Measurements from ENCODE around the gene METTL8. TPM values are rescaled to one million over a fixed set of nuclear protein-coding genes. Genes with fewer than 3 reads are reported as not detected.

Gene METTL8
- total RNA-seq, 2 experiments from 2014 or later: 20.0 to 21.8 TPM

DNA sequence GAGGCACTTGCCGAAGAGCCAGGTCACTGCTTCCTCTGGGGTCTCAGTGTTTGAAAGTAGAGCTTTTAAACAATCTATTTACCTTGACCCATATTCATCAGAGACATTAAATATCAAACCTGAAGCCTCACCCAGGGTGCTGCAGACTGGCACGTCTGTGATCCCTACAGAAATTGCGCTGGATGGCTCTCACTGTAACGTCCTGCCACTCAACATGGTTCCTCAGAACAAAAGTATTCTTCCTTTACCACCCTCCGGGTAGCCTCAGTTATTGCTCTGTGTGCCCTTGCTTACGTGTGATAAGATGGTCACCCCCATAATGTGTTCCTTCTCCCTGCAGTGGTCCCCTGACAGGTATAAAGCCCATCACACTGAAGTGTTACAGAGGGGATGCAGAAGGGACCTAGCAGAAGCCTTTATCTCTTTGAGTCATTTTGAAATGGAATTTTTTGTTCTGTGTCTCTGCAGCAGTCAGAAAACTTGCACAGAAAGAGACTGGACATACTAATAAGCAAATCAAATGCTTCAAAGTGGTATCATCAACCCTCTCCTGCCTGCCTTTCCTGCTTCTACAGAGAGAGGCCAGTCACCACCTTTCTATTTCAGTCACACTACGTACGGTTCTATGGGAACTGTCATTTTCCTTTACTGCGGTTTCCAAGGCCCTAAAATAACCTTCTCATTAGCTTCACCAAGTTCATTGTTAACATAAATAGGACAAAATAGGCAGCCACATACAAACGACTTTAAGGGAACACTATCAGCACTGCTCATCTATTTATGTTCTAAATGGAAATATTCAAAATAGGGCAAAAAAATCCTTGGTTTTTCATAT is 86.8 kb downstream of the METTL8 start:
- no peak overlapping the region for H3K4me3 Mint-ChIP-seq
- peak overlapping the region; percentile 25 for H3K27ac Mint-ChIP-seq
- H3K36me3 Mint-ChIP-seq (ENCODE audit: low read depth): peaks cover 2% of the 10 kb centered on the region
- H3K9me3 Mint-ChIP-seq: peaks cover 4% of the 10 kb centered on the region
- ChIA-PET POLR2A (no interaction called here), CTCF (interaction anchor here (1.4 kb wide), 1 partner anchor 10 kb away, joined by 4 read pairs; no protein-coding TSS in a partner anchor)
- no peak for DNase-seq
- no peaks in the 10 kb centered on the region for H3K27me3 Mint-ChIP-seq
- peaks cover 15% of the 10 kb centered on the region for H3K4me1 Mint-ChIP-seq

GRCh38 chr2:171345971-171346722 is 87.6 kb downstream of the METTL8 start:
- peaks cover 18% of the 10 kb centered on the region for H3K4me1 Mint-ChIP-seq
- no peak overlapping the region for H3K4me3 Mint-ChIP-seq
- H3K36me3 Mint-ChIP-seq (ENCODE audit: low read depth): no peaks in the 10 kb centered on the region
- H3K9me3 Mint-ChIP-seq: peaks cover under 1% of the 10 kb centered on the region
- H3K27me3 Mint-ChIP-seq: no peaks in the 10 kb centered on the region
- no peak for DNase-seq
- no peak overlapping the region for H3K27ac Mint-ChIP-seq
- POLR2A ChIA-PET: no interaction called here
- CTCF ChIA-PET: interaction anchor here (0.6 to 1.5 kb wide), 3 partner anchors 11 to 45 kb away, joined by 3 read pairs; no protein-coding TSS in a partner anchor

GRCh38 chr2:171344182-171344581 is 89.6 kb downstream of the METTL8 start:
- ChIA-PET CTCF (no interaction called here), POLR2A (no interaction called here)
- no peak overlapping the region for H3K4me3 Mint-ChIP-seq
- H3K9me3 Mint-ChIP-seq: no peaks in the 10 kb centered on the region
- H3K27ac Mint-ChIP-seq: no peak overlapping the region
- no peaks in the 10 kb centered on the region for H3K27me3 Mint-ChIP-seq
- no peaks in the 10 kb centered on the region for H3K36me3 Mint-ChIP-seq (ENCODE audit: low read depth)
- DNase-seq: no peak
- peaks cover 18% of the 10 kb centered on the region for H3K4me1 Mint-ChIP-seq

DNA sequence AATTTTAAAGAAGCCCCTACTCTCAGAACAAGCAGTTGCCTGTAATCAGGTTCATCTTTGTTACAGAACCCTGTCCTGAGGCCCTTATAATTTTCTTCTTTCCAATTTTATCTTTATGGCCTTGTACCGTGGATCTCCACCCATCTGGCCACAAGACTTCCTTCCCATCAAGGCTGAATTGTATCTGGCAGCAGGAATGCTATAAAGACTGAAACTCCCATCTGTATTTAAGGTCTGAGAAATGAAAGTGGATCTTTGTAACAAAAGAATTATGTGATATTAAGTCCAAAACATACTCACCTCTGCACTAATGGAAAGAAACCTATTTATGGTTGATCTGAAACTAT is 91.8 kb downstream of the METTL8 start:
- H3K27ac Mint-ChIP-seq: no peak overlapping the region
- H3K4me3 Mint-ChIP-seq: no peak overlapping the region
- peaks cover under 1% of the 10 kb centered on the region for H3K36me3 Mint-ChIP-seq (ENCODE audit: low read depth)
- POLR2A ChIA-PET: no interaction called here
- H3K27me3 Mint-ChIP-seq: no peaks in the 10 kb centered on the region
- CTCF ChIA-PET: no interaction called here
- no peak for DNase-seq
- H3K9me3 Mint-ChIP-seq: no peaks in the 10 kb centered on the region
- H3K4me1 Mint-ChIP-seq: peaks cover 17% of the 10 kb centered on the region

GRCh38 chr2:171341394-171342066 is 92.3 kb downstream of the METTL8 start:
- Mint-ChIP-seq H3K27me3 (no peaks in the 10 kb centered on the region), H3K9me3 (no peaks in the 10 kb centered on the region), H3K4me3 (no peak overlapping the region), H3K36me3 (ENCODE audit: low read depth) (peaks cover 2% of the 10 kb centered on the region), H3K4me1 (peaks cover 16% of the 10 kb centered on the region), H3K27ac (no peak overlapping the region)
- ChIA-PET POLR2A (no interaction called here), CTCF (no interaction called here)
- no peak for DNase-seq

DNA sequence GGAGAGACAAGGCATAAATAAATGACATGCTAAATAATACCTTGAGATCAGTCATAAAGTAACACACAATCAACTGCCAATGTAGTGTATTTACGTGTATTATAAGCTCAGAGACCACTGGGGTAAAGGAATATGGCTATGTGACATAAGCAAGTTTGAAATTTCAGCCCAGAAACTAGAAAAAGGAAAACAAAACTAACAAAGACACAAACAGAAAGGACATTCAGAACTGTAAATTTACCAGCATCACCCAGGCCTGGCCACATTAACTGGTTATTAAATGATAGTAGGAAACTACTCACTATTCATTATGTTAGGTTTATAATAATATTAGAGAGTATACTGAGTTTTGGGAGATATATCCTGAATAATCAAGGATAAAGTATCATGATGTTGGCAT is 98.8 kb downstream of the METTL8 start:
- Mint-ChIP-seq H3K27me3 (no peaks in the 10 kb centered on the region), H3K4me3 (no peak overlapping the region), H3K9me3 (no peaks in the 10 kb centered on the region), H3K36me3 (ENCODE audit: low read depth) (peaks cover 5% of the 10 kb centered on the region), H3K4me1 (peaks cover 15% of the 10 kb centered on the region), H3K27ac (no peak overlapping the region)
- ChIA-PET POLR2A (no interaction called here), CTCF (interaction anchor here (0.6 to 2.0 kb wide), 4 partner anchors 11 to 1084 kb away, joined by 3 to 5 read pairs (median 3); no protein-coding TSS in a partner anchor)
- no peak for DNase-seq

DNA sequence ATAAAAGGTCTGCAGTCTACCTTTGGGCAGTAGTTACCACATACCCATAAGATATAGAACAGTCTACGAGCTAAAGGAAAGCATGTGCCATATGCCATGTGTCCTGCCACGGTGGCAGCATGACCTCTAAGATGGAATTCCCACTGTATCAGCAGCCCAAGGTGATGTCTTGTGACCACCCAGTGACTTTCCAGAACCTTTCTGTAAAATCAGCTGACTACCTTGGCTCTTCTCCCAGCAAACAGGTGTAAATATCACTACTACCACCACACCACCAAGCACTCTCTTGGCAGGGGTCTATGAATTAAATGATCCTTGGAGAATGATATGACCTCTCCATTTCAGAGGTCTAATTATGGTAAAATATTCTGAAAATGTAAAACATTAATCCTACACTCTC is 99.6 kb downstream of the METTL8 start:
- no peak overlapping the region for H3K27ac Mint-ChIP-seq
- peaks cover 15% of the 10 kb centered on the region for H3K4me1 Mint-ChIP-seq
- H3K4me3 Mint-ChIP-seq: no peak overlapping the region
- DNase-seq: no peak
- peaks cover 8% of the 10 kb centered on the region for H3K36me3 Mint-ChIP-seq (ENCODE audit: low read depth)
- no peaks in the 10 kb centered on the region for H3K27me3 Mint-ChIP-seq
- CTCF ChIA-PET: interaction anchor here (0.6 kb wide), 1 partner anchor 1084 kb away, joined by 3 read pairs; no protein-coding TSS in a partner anchor
- H3K9me3 Mint-ChIP-seq: no peaks in the 10 kb centered on the region
- POLR2A ChIA-PET: no interaction called here

DNA sequence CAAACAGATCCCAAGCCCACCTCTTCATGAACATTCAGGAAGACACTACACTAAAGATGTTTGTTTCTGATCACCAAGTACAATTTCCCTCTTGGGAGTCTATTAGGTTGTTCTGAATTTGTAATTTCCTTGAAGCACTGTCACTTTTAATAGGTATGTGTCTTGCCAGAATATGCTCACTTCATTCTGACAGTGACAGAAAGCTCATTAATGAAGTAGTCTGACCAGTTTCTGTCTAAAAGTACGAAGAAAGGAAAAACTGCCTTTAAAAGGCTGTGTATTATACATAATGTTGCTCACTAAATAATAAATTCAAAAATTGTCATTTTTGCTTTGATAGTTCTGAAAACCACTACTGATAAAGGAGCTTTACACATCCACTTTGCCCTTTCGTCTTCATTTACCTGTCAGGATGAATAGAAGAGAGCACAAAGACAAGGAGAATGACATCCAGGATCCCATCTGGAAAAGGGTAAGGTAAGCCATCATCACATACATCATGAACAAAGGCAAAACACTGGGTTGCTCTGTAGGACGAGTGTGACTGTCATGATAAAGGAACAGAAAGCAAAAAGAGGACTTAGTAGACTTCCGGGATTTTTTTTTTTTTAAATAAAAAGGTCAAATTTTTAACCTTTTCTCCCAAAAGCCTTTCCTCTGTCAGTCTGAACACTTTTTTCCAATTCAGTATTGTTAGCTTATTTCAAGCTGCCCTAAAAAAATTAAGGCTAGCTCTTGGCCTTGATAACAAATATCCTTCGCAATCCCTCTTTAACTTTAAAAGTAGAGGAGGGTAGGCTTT is 103.4 kb downstream of the METTL8 start:
- no peak overlapping the region for H3K4me3 Mint-ChIP-seq
- H3K27ac Mint-ChIP-seq: no peak overlapping the region
- peaks cover 30% of the 10 kb centered on the region for H3K4me1 Mint-ChIP-seq
- H3K9me3 Mint-ChIP-seq: no peaks in the 10 kb centered on the region
- ChIA-PET POLR2A (no interaction called here), CTCF (interaction anchor here (1.2 to 2.2 kb wide), 2 partner anchors 12 to 401 kb away, joined by 3 to 4 read pairs; partner anchors contain the start of gene GORASP2)
- H3K36me3 Mint-ChIP-seq (ENCODE audit: low read depth): peaks cover 15% of the 10 kb centered on the region
- H3K27me3 Mint-ChIP-seq: no peaks in the 10 kb centered on the region
- DNase-seq: no peak

- no peak for DNase-seq
- ChIA-PET CTCF (interaction anchor here (1.1 to 3.4 kb wide), 5 partner anchors 10 to 398 kb away, joined by 3 to 15 read pairs (median 4); partner anchors contain the start of genes DCAF17, GORASP2 and METTL8), POLR2A (interaction anchor here (1.1 kb wide), 1 partner anchor 8 kb away, joined by 3 read pairs; no protein-coding TSS in a partner anchor)
- no peak overlapping the region for H3K4me3 Mint-ChIP-seq
- H3K9me3 Mint-ChIP-seq: no peaks in the 10 kb centered on the region
- peaks cover 28% of the 10 kb centered on the region for H3K36me3 Mint-ChIP-seq (ENCODE audit: low read depth)
- peak overlapping the region; percentile 63 for H3K27ac Mint-ChIP-seq
- peaks cover 38% of the 10 kb centered on the region for H3K4me1 Mint-ChIP-seq
- H3K27me3 Mint-ChIP-seq: no peaks in the 10 kb centered on the region
Observed at GRCh38 chr2:171327043-171327496, 106.7 kb downstream of the METTL8 start.

GRCh38 chr2:171325886-171326585 is 107.8 kb downstream of the METTL8 start:
- ChIA-PET POLR2A (interaction anchor here (0.6 kb wide), 1 partner anchor 1844 kb away, joined by 3 read pairs; no protein-coding TSS in a partner anchor), CTCF (interaction anchor here (1.4 to 3.4 kb wide), 4 partner anchors 9 to 397 kb away, joined by 3 to 15 read pairs (median 6); partner anchors contain the start of genes DCAF17, GORASP2 and METTL8)
- Mint-ChIP-seq H3K36me3 (ENCODE audit: low read depth) (peaks cover 31% of the 10 kb centered on the region), H3K4me1 (peaks cover 44% of the 10 kb centered on the region), H3K4me3 (no peak overlapping the region), H3K27me3 (no peaks in the 10 kb centered on the region), H3K9me3 (no peaks in the 10 kb centered on the region), H3K27ac (peak overlapping the region; percentile 63)
- no peak for DNase-seq

GRCh38 chr2:171323971-171324528 is 109.7 kb downstream of the METTL8 start:
- Mint-ChIP-seq H3K27ac (no peak overlapping the region), H3K27me3 (no peaks in the 10 kb centered on the region), H3K9me3 (no peaks in the 10 kb centered on the region), H3K36me3 (ENCODE audit: low read depth) (peaks cover 30% of the 10 kb centered on the region), H3K4me3 (no peak overlapping the region), H3K4me1 (peaks cover 64% of the 10 kb centered on the region)
- POLR2A ChIA-PET: interaction anchor here (0.7 kb wide), 1 partner anchor 75 kb away, joined by 3 read pairs; no protein-coding TSS in a partner anchor
- DNase-seq: no peak
- CTCF ChIA-PET: interaction anchor here (1.1 kb wide), 1 partner anchor 11 kb away, joined by 3 read pairs; no protein-coding TSS in a partner anchor

All from activated CD4-positive, alpha-beta T cell treated with anti-CD3 and anti-CD28 coated beads, Interleukin-2, amount 10 ng/mL, durations not matched to agents 7 days and 5 days (primary cell).